Lower lobe of right lung (tissue), 1 donor: Measurements from ENCODE around the gene BCL2L13. TPM values are rescaled to one million over a fixed set of nuclear protein-coding genes. Genes with fewer than 3 reads are reported as not detected.

Source experiments
- microRNA-seq: library from miRNA; unstranded; fragments of <30 nt; microRNA quantifications from one replicate; pipeline ENCODE4 v1.2.0, GENCODE V29; 2020; ENCODE audit warnings: borderline number of aligned reads
- total RNA-seq: library from RNA; stranded (reverse); fragmentation: NEBNext Ultra II Directional; extraction: Animal tissue kit (Norgen Biotek cat#: 25700); gene quantifications from one replicate; pipeline ENCODE4 v1.2.1, GENCODE V29; 2021
- donor health status: DM: no; HTN: yes; CAD: no; lungs with severe emphysema.

The BCL2L13 gene
- total RNA-seq, 1 donor from 2014 or later, result 41.2 TPM

Small RNA genes within 50 kb of the gene (microRNA-seq; reads per million reads assigned to microRNA genes)
- gene MIR3198-1, result not detected

Other genes with a start within 250 kb of the BCL2L13 start
- 0.50 TPM for gene SLC25A18, start 75.3 kb upstream of the BCL2L13 start, total RNA-seq
- 133 TPM for gene ATP6V1E1, start 10.0 kb upstream of the BCL2L13 start, total RNA-seq
- 34.3 TPM for gene BID, start 135.7 kb downstream of the BCL2L13 start, total RNA-seq